Measurements from ENCODE around the gene NTN3. TPM values are rescaled to one million over a fixed set of nuclear protein-coding genes. Genes with fewer than 3 reads are reported as not detected.

Gene NTN3
- total RNA-seq, 1 donor from 2014 or later: 1.5 TPM

- no peak for TF ChIP-seq CTCF (IDR thresholded peaks at IDR 0.05)
- Mint-ChIP-seq H3K27ac (ENCODE audit: unreplicated experiment) (no peak overlapping the region), H3K27me3 (ENCODE audit: low read depth) (no peaks in the 10 kb centered on the region), H3K9me3 (ENCODE audit: low read depth) (no peaks in the 10 kb centered on the region), H3K4me1 (ENCODE audit: low read depth) (no peaks in the 10 kb centered on the region), H3K4me3 (ENCODE audit: unreplicated experiment) (no peak overlapping the region), H3K36me3 (ENCODE audit: low read depth) (peaks cover 7% of the 10 kb centered on the region)
- DNase-seq (ENCODE audit: low spot score): peak; percentile 81
These were observed 19.2 kb upstream of the NTN3 start for GRCh38 chr16:2451851-2452320.

GRCh38 chr16:2452650-2453049, 18.4 kb upstream of the NTN3 start:
- H3K9me3 Mint-ChIP-seq (ENCODE audit: low read depth): no peaks in the 10 kb centered on the region
- no peak for TF ChIP-seq CTCF (IDR thresholded peaks at IDR 0.05)
- H3K4me1 Mint-ChIP-seq (ENCODE audit: low read depth): no peaks in the 10 kb centered on the region
- no peak overlapping the region for H3K4me3 Mint-ChIP-seq (ENCODE audit: unreplicated experiment)
- no peak overlapping the region for H3K27ac Mint-ChIP-seq (ENCODE audit: unreplicated experiment)
- no peak for DNase-seq (ENCODE audit: low spot score)
- H3K36me3 Mint-ChIP-seq (ENCODE audit: low read depth): peaks cover 7% of the 10 kb centered on the region
- H3K27me3 Mint-ChIP-seq (ENCODE audit: low read depth): no peaks in the 10 kb centered on the region

- Mint-ChIP-seq H3K4me1 (ENCODE audit: low read depth) (peaks cover 7% of the 10 kb centered on the region), H3K9me3 (ENCODE audit: low read depth) (no peaks in the 10 kb centered on the region), H3K36me3 (ENCODE audit: low read depth) (peaks cover 5% of the 10 kb centered on the region), H3K27me3 (ENCODE audit: low read depth) (no peaks in the 10 kb centered on the region), H3K27ac (ENCODE audit: unreplicated experiment) (no peak overlapping the region), H3K4me3 (ENCODE audit: unreplicated experiment) (no peak overlapping the region)
- DNase-seq (ENCODE audit: low spot score): peak; percentile 90
- no peak for TF ChIP-seq CTCF (IDR thresholded peaks at IDR 0.05)
These were observed 15.8 kb upstream of the NTN3 start for GRCh38 chr16:2455081-2455845.

GRCh38 chr16:2456551-2457153, 14.4 kb upstream of the NTN3 start:
- H3K4me1 Mint-ChIP-seq (ENCODE audit: low read depth): peaks cover 10% of the 10 kb centered on the region

More at GRCh38 chr16:2456551-2457153, 14.4 kb upstream of the NTN3 start:
- no peak overlapping the region for H3K4me3 Mint-ChIP-seq (ENCODE audit: unreplicated experiment)
- H3K27ac Mint-ChIP-seq (ENCODE audit: unreplicated experiment): no peak overlapping the region
- H3K9me3 Mint-ChIP-seq (ENCODE audit: low read depth): no peaks in the 10 kb centered on the region
- no peaks in the 10 kb centered on the region for H3K27me3 Mint-ChIP-seq (ENCODE audit: low read depth)
- H3K36me3 Mint-ChIP-seq (ENCODE audit: low read depth): peaks cover 3% of the 10 kb centered on the region
- TF ChIP-seq CTCF (IDR thresholded peaks at IDR 0.05): no peak
- no peak for DNase-seq (ENCODE audit: low spot score)
